Neutrophil (primary cell): ENCODE results near the gene ENAM.
"Not testable (repeated sequence)": the region's sequence is repeated elsewhere in the genome, so short reads cannot be mapped to it uniquely, and the experiment has no call there.

Source experiments
- H3K27ac ChIP-seq: fragments of 200-600 bp; sonication (generic); 2 replicates; pipeline ENCODE4 v1.5.1; 2016; ENCODE audit warnings: mild to moderate bottlenecking, moderate library complexity
- H3K27me3 ChIP-seq: fragments of 200-600 bp; sonication (generic); 2 replicates; pipeline ENCODE4 v1.6.0; 2016; ENCODE audit warnings: mild to moderate bottlenecking
- H3K36me3 ChIP-seq: fragments of 200-600 bp; sonication (generic); 2 replicates; pipeline ENCODE4 v1.5.1; 2017
- H3K4me1 ChIP-seq, 2 experiments: fragments of 200-600 bp in 1 of 2; sonication (generic) in 1 of 2; 1 replicate in 1 of 2; 2 replicates in 1 of 2; pipeline versions ENCODE4 v1.5.1 to v1.6.1; 2013 to 2016; ENCODE audit warnings: low read depth in 1 of 2, low read length in 1 of 2, mild to moderate bottlenecking in 1 of 2, moderate library complexity in 1 of 2; ENCODE audit not compliant: control insufficient read depth in 1 of 2, insufficient read depth in 1 of 2
- H3K4me3 ChIP-seq, 2 experiments: fragments of 200-600 bp in 1 of 2; sonication (generic) in 1 of 2; 1 replicate in 1 of 2; 2 replicates in 1 of 2; pipeline ENCODE4 v1.5.1; 2013 to 2016; ENCODE audit warnings: low read depth in 1 of 2, low read length in 1 of 2, mild to moderate bottlenecking in 1 of 2, moderate library complexity in 1 of 2
- H3K9me3 ChIP-seq: fragments of 200-600 bp; sonication (generic); 2 replicates; pipeline ENCODE4 v1.5.1; 2016
- CTCF ChIP-seq: fragments of 200-600 bp; sonication (generic); IDR thresholded peaks from 2 replicates; pipeline ENCODE4 v1.5.1; 2016; ENCODE audit warnings: antibody characterized with exemption

Gene ENAM

GRCh38 chr4:70640192-70640591, 11.6 kb downstream of the ENAM start:
- H3K36me3 ChIP-seq: no peaks in the 10 kb centered on the region

GRCh38 chr4:70650741-70651140, 22.2 kb downstream of the ENAM start:
- not testable (repeated sequence) for H3K9me3 ChIP-seq, H3K4me1 ChIP-seq, H3K36me3 ChIP-seq, H3K27ac ChIP-seq, H3K4me3 ChIP-seq, H3K27me3 ChIP-seq

More at GRCh38 chr4:70640192-70640591, 11.6 kb downstream of the ENAM start:
- Histone ChIP-seq H3K9me3 (no peaks in the 10 kb centered on the region), H3K4me1 (no peaks in the 10 kb centered on the region), H3K27me3 (no peaks in the 10 kb centered on the region), H3K4me3 (no peak overlapping the region), H3K27ac (no peak overlapping the region)
- no peak for TF ChIP-seq CTCF

- no peak for TF ChIP-seq CTCF
- H3K27me3 ChIP-seq: no peaks in the 10 kb centered on the region
- H3K4me3 ChIP-seq: no peak overlapping the region
- H3K9me3 ChIP-seq: no peaks in the 10 kb centered on the region
- H3K27ac ChIP-seq: no peak overlapping the region
- no peaks in the 10 kb centered on the region for H3K4me1 ChIP-seq
- no peaks in the 10 kb centered on the region for H3K36me3 ChIP-seq
Measured at GRCh38 chr4:70651864-70652506, 23.4 kb downstream of the ENAM start.

- no peaks in the 10 kb centered on the region for H3K27me3 ChIP-seq
- peaks cover 0 to 12% of the 10 kb centered on the region in 2 experiments for H3K4me1 ChIP-seq
- TF ChIP-seq CTCF: no peak
- no peaks in the 10 kb centered on the region for H3K9me3 ChIP-seq
- no peak overlapping the region for H3K4me3 ChIP-seq
- H3K36me3 ChIP-seq: no peaks in the 10 kb centered on the region
- H3K27ac ChIP-seq: no peak overlapping the region
Measured at GRCh38 chr4:70654605-70655011, 26.1 kb downstream of the ENAM start.

- Histone ChIP-seq H3K9me3 (no peaks in the 10 kb centered on the region), H3K27ac (no peak overlapping the region), H3K4me1 (peaks cover 0 to 12% of the 10 kb centered on the region in 2 experiments), H3K27me3 (no peaks in the 10 kb centered on the region), H3K36me3 (no peaks in the 10 kb centered on the region), H3K4me3 (no peak overlapping the region)
- TF ChIP-seq CTCF: no peak
Measured at GRCh38 chr4:70657326-70657725, 28.8 kb downstream of the ENAM start.

- Histone ChIP-seq H3K27ac (no peak overlapping the region), H3K4me3 (no peak overlapping the region), H3K9me3 (no peaks in the 10 kb centered on the region), H3K4me1 (peaks cover 0 to 12% of the 10 kb centered on the region in 2 experiments), H3K27me3 (no peaks in the 10 kb centered on the region), H3K36me3 (no peaks in the 10 kb centered on the region)
- TF ChIP-seq CTCF: no peak
Measured at GRCh38 chr4:70658418-70658817, 29.9 kb downstream of the ENAM start.
